DOHH2 (cell line): ENCODE data around the gene SALL3.
"Not testable (repeated sequence)": the region's sequence is repeated elsewhere in the genome, so short reads cannot be mapped to it uniquely, and the experiment has no call there.

Experiments used
- H3F3A ChIP-seq: fragments of 200-600 bp; sonication (generic), shearing (Covaris generic); 2 replicates; pipeline ENCODE4 v1.6.0; 2016; ENCODE audit warnings: antibody characterized with exemption, mild to moderate bottlenecking; ENCODE audit not compliant: control insufficient read depth, insufficient read depth
- H3K27ac ChIP-seq: fragments of 200-600 bp; sonication (generic); 2 replicates; pipeline ENCODE4 v1.5.1; 2014; ENCODE audit warnings: low read depth, mild to moderate bottlenecking, low read length, moderate library complexity
- H3K27me3 ChIP-seq: fragments of 200-600 bp; sonication (generic); 2 replicates; pipeline ENCODE4 v1.6.1; 2014; ENCODE audit warnings: mild to moderate bottlenecking, low read length, mixed read lengths; ENCODE audit not compliant: control insufficient read depth
- H3K36me3 ChIP-seq: fragments of 200-600 bp; sonication (generic); 2 replicates; pipeline ENCODE4 v1.6.1; 2014; ENCODE audit warnings: mild to moderate bottlenecking, low read length, moderate library complexity, mixed read lengths; ENCODE audit not compliant: control insufficient read depth
- H3K4me1 ChIP-seq: fragments of 200-600 bp; sonication (generic); 2 replicates; pipeline ENCODE4 v1.6.1; 2014; ENCODE audit warnings: mild to moderate bottlenecking, low read length, mixed read lengths; ENCODE audit not compliant: control insufficient read depth
- H3K4me2 ChIP-seq: fragments of 200-600 bp; sonication (generic); 2 replicates; pipeline ENCODE4 v1.6.0; 2014; ENCODE audit warnings: mild to moderate bottlenecking, low read length, moderate library complexity
- H3K4me3 ChIP-seq: fragments of 200-600 bp; sonication (generic); 2 replicates; pipeline ENCODE4 v1.5.1; 2014; ENCODE audit warnings: mild to moderate bottlenecking, low read length, mixed read lengths
- H3K79me2 ChIP-seq: fragments of 200-600 bp; sonication (generic); 2 replicates; pipeline ENCODE4 v1.6.1; 2014; ENCODE audit warnings: mild to moderate bottlenecking, low read length, mixed read lengths; ENCODE audit not compliant: control insufficient read depth
- H3K9me2 ChIP-seq: fragments of 200-600 bp; sonication (generic); replicated peaks from 2 replicates; pipeline ENCODE4 v1.6.1; 2014; ENCODE audit warnings: mild to moderate bottlenecking, low read length, mixed read lengths; ENCODE audit not compliant: control insufficient read depth
- H3K9me3 ChIP-seq: fragments of 200-600 bp; sonication (generic); 2 replicates; pipeline ENCODE4 v1.6.1; 2014; ENCODE audit warnings: antibody characterized with exemption, low read length, mixed read lengths; ENCODE audit not compliant: control insufficient read depth, insufficient read depth
- H4K20me1 ChIP-seq: fragments of 200-600 bp; sonication (generic); 2 replicates; pipeline ENCODE4 v1.6.0; 2014; ENCODE audit warnings: low read depth, mild to moderate bottlenecking, antibody characterized with exemption, low read length, moderate library complexity; ENCODE audit not compliant: control insufficient read depth, insufficient read depth
- EZH2phosphoT487 ChIP-seq: fragments of 200-600 bp; sonication (generic); IDR thresholded peaks from 2 replicates; pipeline ENCODE4 v1.6.1; 2017; ENCODE audit warnings: borderline replicate concordance, mild to moderate bottlenecking, antibody characterized with exemption, low read length, moderate library complexity, mixed read lengths
- TF ChIP-seq, protein P1 (sequence below): fragments of 200-600 bp; sonication (generic); IDR thresholded peaks from one replicate; pipeline ENCODE4 v1.5.1; 2014; ENCODE audit warnings: antibody characterized with exemption, mild to moderate bottlenecking, low read depth, low read length; ENCODE audit not compliant: poor library complexity, severe bottlenecking

SALL3 gene

DNA sequence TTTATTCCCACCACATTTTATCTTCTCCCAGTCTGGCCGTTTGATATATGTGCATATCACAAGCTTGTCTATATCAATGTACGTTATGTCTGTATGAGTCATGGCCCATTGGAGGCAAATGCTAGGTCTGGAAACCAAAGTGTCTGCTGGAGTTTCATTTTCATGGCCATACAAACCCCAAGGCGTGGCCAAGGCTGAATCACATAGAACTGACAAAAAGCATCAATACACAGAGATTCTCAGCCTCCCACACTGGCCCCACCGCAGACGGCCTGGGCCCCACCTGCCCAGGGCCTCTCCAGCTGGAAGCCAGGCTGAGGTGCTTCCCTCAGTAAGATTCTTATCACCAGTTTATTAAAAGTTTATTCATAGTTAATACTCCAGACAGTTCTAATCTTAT, 40.5 kb upstream of the SALL3 start:
- H3K79me2 ChIP-seq, result no peaks in the 10 kb centered on the region
- H3K9me2 ChIP-seq, result no peaks in the 10 kb centered on the region
- no peaks in the 10 kb centered on the region for H3K9me3 ChIP-seq
- H3F3A ChIP-seq, result no peaks in the 10 kb centered on the region
- no peak overlapping the region for H3K4me2 ChIP-seq
- H3K36me3 ChIP-seq, result no peaks in the 10 kb centered on the region
- H3K4me3 ChIP-seq, result no peak overlapping the region
- TF ChIP-seq EZH2phosphoT487, result no peak
- TF ChIP-seq, protein P1, sequence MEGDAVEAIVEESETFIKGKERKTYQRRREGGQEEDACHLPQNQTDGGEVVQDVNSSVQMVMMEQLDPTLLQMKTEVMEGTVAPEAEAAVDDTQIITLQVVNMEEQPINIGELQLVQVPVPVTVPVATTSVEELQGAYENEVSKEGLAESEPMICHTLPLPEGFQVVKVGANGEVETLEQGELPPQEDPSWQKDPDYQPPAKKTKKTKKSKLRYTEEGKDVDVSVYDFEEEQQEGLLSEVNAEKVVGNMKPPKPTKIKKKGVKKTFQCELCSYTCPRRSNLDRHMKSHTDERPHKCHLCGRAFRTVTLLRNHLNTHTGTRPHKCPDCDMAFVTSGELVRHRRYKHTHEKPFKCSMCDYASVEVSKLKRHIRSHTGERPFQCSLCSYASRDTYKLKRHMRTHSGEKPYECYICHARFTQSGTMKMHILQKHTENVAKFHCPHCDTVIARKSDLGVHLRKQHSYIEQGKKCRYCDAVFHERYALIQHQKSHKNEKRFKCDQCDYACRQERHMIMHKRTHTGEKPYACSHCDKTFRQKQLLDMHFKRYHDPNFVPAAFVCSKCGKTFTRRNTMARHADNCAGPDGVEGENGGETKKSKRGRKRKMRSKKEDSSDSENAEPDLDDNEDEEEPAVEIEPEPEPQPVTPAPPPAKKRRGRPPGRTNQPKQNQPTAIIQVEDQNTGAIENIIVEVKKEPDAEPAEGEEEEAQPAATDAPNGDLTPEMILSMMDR, result no peak
- no peaks in the 10 kb centered on the region for H4K20me1 ChIP-seq
- no peak overlapping the region for H3K27ac ChIP-seq
- H3K27me3 ChIP-seq, result no peaks in the 10 kb centered on the region
- H3K4me1 ChIP-seq, result no peaks in the 10 kb centered on the region

DNA sequence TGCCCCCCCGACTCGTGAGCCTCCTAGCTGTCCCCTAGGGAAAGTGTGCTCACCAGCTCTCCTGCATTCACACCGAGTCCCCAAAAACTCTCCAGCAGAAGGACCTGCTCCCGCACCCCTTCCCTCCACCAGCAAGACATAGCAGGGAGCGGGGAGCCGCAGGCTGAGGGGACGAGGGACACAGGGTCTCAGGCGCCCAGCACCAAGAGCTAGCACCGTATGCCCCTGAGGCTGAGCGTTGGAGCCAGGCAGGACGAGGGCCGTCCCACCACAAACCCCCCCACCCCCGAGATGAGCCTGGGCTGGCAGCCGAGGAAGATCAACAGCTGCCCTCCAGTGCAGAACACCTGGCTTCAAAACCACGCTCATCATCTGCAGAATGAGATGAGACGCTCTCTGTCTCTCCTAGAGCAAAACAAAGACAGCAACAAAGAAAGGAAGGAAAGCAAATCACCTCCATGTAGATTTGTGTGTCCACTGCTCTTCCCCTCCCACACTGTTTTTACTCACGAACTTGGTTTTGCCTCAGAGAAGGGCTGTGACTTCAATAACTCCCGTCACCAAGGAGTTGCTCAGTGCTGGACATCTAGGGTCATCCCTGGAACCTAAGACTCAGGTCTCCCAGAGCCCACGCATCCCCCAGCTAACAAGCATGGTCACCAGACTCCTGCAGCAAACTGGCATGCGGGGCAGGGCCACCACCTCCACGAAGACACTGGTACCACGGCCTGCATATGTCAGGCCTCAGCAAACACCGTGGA, 39.7 kb upstream of the SALL3 start:
- H3K36me3 ChIP-seq, result no peaks in the 10 kb centered on the region
- H3K27me3 ChIP-seq, result no peaks in the 10 kb centered on the region
- H3F3A ChIP-seq, result no peaks in the 10 kb centered on the region
- H4K20me1 ChIP-seq, result no peaks in the 10 kb centered on the region
- TF ChIP-seq EZH2phosphoT487, result no peak
- TF ChIP-seq, protein P1, result no peak
- no peaks in the 10 kb centered on the region for H3K9me3 ChIP-seq
- no peaks in the 10 kb centered on the region for H3K9me2 ChIP-seq
- H3K4me2 ChIP-seq, result no peak overlapping the region
- no peaks in the 10 kb centered on the region for H3K4me1 ChIP-seq
- H3K27ac ChIP-seq, result no peak overlapping the region
- H3K4me3 ChIP-seq, result no peak overlapping the region
- H3K79me2 ChIP-seq, result no peaks in the 10 kb centered on the region

DNA sequence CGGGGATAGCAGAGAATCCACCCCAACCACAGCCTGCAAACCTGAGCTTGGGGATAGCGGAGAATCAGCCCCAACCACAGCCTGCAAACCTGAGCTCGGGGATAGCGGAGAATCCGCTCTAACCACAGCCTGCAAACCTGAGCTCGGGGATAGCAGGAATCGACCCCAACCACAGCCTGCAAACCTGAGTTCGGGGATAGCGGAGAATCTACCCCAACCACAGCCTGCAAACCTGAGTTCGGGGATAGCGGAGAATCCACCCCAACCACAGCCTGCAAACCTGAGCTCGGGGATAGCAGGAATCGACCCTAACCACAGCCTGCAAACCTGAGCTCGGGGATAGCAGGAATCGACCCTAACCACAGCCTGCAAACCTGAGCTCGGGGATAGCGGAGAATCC, 37.4 kb upstream of the SALL3 start:
- not testable (repeated sequence) for H3K79me2 ChIP-seq, H3F3A ChIP-seq, H3K9me3 ChIP-seq, H3K9me2 ChIP-seq, H3K36me3 ChIP-seq, H4K20me1 ChIP-seq, H3K4me1 ChIP-seq, H3K4me2 ChIP-seq, H3K27me3 ChIP-seq, H3K27ac ChIP-seq, H3K4me3 ChIP-seq

DNA sequence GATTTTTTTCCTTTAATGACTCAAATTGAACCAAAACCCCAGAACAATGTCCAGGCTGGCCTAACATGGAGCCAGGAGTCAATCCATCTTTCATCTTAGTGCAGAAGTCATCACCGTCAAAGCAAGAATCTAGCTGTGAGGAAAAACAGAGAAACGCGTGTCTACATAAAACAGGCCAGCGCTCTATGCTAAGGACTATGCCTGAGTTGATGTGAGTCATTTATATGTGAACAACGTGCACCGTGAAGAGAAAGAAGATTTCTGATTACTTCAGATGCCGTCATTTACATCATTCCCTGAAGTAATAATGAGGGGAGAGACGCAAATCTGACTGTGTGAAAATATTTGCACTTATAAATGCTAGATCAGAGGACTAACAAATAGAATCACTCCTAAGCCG, 34.0 kb upstream of the SALL3 start:
- Histone ChIP-seq H3K4me2 (no peak overlapping the region), H3K9me3 (no peaks in the 10 kb centered on the region), H3K4me3 (no peak overlapping the region), H3K36me3 (no peaks in the 10 kb centered on the region), H3K9me2 (no peaks in the 10 kb centered on the region), H3K4me1 (no peaks in the 10 kb centered on the region), H3F3A (no peaks in the 10 kb centered on the region), H3K27me3 (no peaks in the 10 kb centered on the region), H3K79me2 (no peaks in the 10 kb centered on the region), H3K27ac (no peak overlapping the region), H4K20me1 (no peaks in the 10 kb centered on the region)
- TF ChIP-seq EZH2phosphoT487, result no peak
- TF ChIP-seq, protein P1, result no peak
